GM21619 (cell line): ENCODE data around the gene SRGAP1.
"Not testable (repeated sequence)": the region's sequence is repeated elsewhere in the genome, so short reads cannot be mapped to it uniquely, and the experiment has no call there.

Experiments used
- ATAC-seq: cut with Tn5 transposase; IDR thresholded peaks from one replicate; pipeline ENCODE4 v1.9.1; 2021; ENCODE audit not compliant: unreplicated experiment

The SRGAP1 gene

GRCh38 chr12:63836936-63837335, 7.6 kb upstream of the SRGAP1 start:
- no peak for ATAC-seq

GRCh38 chr12:63838411-63838810, 6.1 kb upstream of the SRGAP1 start:
- no peak for ATAC-seq

- ATAC-seq: no peak
Measured at GRCh38 chr12:63841011-63841410, 3.5 kb upstream of the SRGAP1 start.

GRCh38 chr12:63841571-63841970, 2.9 kb upstream of the SRGAP1 start:
- no peak for ATAC-seq

- ATAC-seq: not testable (repeated sequence)
Measured at GRCh38 chr12:63842750-63843149, 1.8 kb upstream of the SRGAP1 start.

- ATAC-seq: no peak
Measured at GRCh38 chr12:63843254-63843720, 1.2 kb upstream of the SRGAP1 start.

GRCh38 chr12:63843721-63844390, 644 bp upstream of the SRGAP1 start:
- peak; percentile 94 for ATAC-seq

- ATAC-seq: no peak
Measured at GRCh38 chr12:63845726-63846125, 1.2 kb downstream of the SRGAP1 start.

- no peak for ATAC-seq
Measured at GRCh38 chr12:63846238-63846967, 1.9 kb downstream of the SRGAP1 start.

GRCh38 chr12:63848450-63848849, 4.0 kb downstream of the SRGAP1 start:
- no peak for ATAC-seq

- no peak for ATAC-seq
Measured at GRCh38 chr12:63849106-63849620, 4.7 kb downstream of the SRGAP1 start.

- no peak for ATAC-seq
Measured at GRCh38 chr12:63849641-63850040, 5.1 kb downstream of the SRGAP1 start.

GRCh38 chr12:63853978-63854377, 9.5 kb downstream of the SRGAP1 start:
- no peak for ATAC-seq

- ATAC-seq: no peak
Measured at GRCh38 chr12:63855299-63855698, 10.8 kb downstream of the SRGAP1 start.

- no peak for ATAC-seq
Measured at GRCh38 chr12:63857771-63858670, 13.5 kb downstream of the SRGAP1 start.

GRCh38 chr12:63859880-63860279, 15.4 kb downstream of the SRGAP1 start:
- ATAC-seq: not testable (repeated sequence)

- no peak for ATAC-seq
Measured at GRCh38 chr12:63862187-63862968, 17.9 kb downstream of the SRGAP1 start.

GRCh38 chr12:63862969-63863230, 18.4 kb downstream of the SRGAP1 start:
- ATAC-seq: no peak

- no peak for ATAC-seq
Measured at GRCh38 chr12:63863658-63864453, 19.4 kb downstream of the SRGAP1 start.

- ATAC-seq: no peak
Measured at GRCh38 chr12:63864454-63864706, 19.9 kb downstream of the SRGAP1 start.
